ENCODE data around the gene ABCA1. TPM values are rescaled to one million over a fixed set of nuclear protein-coding genes. Genes with fewer than 3 reads are reported as not detected.
"Not testable (repeated sequence)": the region's sequence is repeated elsewhere in the genome, so short reads cannot be mapped to it uniquely, and the experiment has no call there.

The ABCA1 gene
- total RNA-seq, 2 donors from 2014 or later = 23.5 to 32.9 TPM

DNA sequence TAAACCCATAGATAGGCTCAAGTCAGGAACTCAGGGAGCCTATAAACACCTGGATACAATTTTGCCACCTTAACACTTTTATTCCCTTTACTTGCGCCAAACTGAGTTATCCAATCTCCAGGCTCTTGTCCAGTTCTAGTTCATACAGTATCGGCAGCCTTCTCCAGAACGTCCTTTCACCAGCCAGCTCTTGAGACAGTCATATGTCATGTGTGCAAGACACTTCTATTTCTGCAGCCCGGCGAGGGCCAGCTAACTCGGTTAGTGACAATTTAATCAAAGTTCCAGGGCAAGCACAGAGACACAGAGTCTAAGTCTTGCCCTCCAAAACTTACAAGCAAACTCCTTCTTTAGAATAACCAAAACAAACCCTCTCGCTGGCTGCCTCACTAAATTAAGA lies 12.9 kb downstream of the ABCA1 start:
- no peak for DNase-seq (ENCODE audit: low spot score)
- intact Hi-C loops (cut with DNase I) = no loop called here

DNA sequence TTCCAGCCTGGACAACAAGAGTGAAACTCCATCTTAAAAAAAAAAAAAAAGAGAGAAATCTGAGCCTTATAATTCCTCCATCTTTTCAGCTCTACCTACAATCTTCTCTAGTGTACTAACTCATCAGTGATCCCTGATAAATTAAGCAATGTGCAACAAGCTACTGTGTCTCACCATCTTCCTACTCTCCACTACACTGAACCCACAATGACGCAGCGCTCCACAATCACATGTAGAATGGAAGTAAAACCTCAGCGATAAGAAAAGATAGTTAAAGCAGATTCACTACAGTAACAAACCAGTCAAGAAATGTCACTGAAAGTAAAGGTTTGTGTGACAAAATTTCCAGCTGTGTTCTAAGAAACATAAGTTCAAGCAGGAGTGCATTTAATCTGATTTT lies 13.5 kb downstream of the ABCA1 start:
- intact Hi-C loops (cut with DNase I) = no loop called here
- no peak for DNase-seq (ENCODE audit: low spot score)

DNA sequence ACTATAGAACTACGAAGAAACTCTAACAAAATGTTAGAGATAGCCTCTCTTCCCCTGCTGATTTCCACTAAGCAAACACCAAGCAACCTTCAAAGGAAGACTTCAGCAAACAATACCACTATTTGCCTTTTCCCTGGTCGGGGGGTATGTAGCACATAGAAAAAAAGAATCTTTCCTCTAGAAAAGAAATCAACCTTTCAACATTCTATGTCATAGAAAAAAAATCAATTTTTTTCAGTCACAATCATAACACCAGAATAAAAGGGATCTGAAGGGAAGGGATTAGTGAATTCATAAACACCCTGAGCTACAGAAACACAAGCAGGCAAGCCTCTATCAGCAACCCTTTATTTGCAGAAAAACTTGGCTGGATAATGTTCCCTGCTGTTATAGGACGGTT lies 15.3 kb downstream of the ABCA1 start:
- intact Hi-C loops (cut with DNase I) = no loop called here
- no peak for DNase-seq (ENCODE audit: low spot score)

DNA sequence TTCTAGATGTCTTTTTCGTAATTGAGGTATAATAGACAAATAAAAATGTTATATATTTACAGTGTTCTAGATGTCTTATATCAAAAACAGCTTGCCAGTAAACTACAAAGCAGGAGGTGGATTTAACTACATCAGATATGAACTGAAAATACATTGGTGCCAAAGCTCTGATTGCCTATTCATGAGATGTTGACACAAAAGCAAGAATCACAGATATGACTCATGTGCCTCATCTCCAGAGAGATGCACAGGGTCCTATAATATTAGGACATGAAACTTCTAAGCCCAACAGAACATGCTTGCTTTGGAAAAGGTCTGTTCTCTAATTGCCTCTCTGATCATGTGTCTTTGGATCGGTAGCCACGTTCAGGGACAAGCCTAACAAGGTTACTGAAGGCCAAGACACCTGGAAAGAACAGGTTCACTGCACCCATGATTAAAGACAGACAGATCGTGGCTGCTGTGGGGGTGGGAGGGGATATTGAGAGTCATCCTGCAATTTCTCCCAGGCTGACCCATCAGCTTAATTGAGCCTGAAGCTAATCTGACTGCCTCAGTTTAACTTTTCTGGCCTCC lies 16.8 kb downstream of the ABCA1 start:
- intact Hi-C loops (cut with DNase I) = no loop called here
- DNase-seq (ENCODE audit: low spot score) = no peak

DNA sequence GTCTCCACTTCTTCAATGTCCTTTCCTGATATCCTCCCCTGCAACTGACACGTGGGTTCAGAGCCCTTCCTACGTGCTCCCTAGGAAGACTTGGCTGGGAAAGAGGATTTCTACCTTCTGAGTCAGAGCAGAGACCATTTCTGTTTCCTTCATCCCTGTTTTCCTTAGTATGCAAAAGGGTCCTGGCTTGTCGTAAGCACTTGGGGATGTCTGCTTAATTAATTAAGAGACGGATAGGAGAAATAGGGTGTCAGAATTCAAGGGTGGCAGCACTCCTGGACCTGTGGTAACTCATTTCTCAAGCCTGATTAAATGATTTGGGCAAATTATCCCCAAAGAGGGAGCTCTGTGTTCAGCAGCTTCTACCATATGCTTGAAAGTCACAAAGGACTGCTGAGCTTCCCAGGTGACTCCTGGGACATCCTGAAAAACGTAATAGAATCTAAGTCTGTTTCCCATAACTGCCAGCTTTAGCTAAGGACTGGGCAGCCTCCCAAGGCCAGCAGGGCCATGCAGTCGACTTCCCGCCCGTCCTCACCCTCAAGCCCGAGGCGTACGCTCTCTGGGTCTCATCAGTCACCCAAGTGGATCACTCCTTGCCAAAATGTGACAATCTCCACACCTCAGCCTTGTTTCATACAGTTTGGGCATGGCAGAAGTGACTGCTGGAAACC lies 20.5 kb downstream of the ABCA1 start:
- DNase-seq (ENCODE audit: low spot score) = no peak
- intact Hi-C loops (cut with DNase I) = no loop called here

DNA sequence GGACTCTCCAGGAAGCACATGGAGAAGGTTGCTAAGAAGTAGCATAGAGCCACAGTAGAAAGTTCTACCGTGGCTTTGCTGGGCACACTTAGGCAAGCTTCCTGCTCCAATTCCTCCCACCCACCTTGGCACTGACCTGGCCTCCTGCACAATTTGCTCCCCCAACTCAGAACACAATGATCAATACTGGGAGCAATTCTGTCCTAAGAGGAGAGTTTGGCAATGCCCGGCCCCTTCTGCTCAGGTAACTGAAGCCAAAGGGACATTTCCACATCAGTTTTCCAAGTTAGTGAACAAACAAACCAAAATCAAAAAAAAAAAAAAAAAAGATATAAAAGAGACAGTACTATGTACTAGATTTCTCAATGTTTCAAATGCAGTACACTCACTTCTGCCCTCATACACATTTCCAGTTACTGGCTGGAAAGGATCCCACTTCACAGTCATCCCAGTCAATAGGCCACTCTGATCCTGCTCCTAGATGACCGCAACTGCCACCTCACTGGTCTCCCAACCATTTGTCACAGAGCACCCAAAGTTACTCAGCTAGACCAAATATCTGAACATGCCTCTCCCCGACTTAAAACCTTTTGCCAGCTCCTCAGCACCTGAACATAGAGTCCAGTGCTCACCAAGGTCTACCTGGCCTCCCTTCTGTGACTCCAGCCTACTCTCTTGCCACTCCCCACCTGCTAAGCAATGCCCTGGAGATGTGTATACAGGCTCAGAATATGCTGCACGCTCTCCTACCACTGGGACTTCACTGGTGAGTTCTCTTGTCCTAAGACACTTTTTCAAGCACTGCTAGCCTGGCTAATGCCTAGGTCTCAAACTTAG lies 21.3 kb downstream of the ABCA1 start:
- no peak for DNase-seq (ENCODE audit: low spot score)
- intact Hi-C loops (cut with DNase I) = no loop called here

DNA sequence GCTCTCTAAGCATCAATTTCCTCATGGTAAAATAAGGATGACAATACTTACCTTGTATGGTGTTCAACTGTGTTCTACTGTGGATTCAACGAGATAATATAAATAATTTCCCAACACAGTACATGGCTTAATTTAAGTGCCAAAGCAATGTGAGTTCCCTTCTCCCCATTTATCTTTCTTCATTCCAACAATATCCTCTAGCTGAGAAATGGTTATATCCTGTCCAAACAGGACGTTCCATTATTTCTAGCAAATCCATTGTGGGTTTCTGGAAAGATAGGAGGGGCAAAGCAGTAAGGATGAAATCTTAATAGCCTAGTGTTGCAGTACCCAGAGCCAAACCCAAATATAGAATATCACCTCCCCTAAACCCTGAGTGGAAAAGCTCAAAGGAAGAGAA lies 22.0 kb downstream of the ABCA1 start:
- intact Hi-C loops (cut with DNase I) = no loop called here
- DNase-seq (ENCODE audit: low spot score) = no peak

DNA sequence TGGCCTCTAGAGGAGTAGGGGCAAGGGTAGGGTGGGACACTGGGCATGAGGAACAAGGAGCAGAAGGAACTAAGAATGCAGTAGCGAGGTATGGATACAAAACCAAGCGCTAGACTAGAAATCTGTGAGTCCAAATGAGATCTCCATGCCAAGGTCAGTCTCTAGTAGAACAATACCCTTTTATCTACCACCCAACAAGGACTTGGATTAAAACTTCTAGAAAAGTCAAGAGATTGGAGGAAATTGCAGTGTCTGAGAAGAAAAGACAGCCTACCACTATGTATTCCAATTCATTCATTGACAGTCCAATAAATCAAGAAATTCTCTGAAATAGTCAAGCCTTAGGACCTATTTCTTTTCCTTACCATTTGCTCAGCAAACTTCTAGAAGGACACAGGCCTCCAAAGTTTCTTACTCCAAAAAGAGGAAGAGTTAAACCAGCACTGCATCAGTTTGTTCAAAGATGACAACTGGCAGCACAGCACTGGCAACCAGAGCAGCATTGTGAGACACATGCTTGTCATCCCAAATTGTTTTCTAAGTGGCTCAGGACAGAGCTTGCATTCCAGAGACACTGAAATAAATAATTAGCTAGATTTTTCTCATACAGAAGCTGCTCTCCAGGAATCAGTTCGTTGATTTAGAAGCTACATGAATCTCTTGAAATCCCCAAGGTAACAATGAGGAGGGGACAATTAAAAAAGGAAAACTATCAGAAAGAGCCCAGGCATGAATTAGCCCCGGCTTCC lies 22.6 kb downstream of the ABCA1 start:
- intact Hi-C loops (cut with DNase I) = no loop called here
- DNase-seq (ENCODE audit: low spot score) = no peak

DNA sequence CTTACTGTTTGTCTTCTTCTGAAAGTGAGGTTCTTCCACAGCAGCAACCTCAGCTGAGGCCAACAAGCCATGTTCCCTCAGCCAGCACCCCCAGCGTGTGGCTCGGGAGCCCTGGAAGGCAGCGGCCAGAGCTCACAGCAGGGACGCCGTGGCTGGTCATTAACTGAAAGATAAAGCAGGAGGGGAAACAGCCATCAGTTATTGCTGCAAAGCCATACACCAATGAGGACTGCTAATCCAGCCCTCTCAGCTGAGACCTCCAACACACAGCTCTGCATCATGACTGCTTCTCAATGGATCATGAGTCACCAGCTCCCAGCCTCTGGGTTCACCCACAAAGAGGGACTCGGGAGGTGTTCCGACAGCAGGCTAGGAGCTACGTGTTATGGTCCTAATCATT lies 24.3 kb downstream of the ABCA1 start:
- no peak for DNase-seq (ENCODE audit: low spot score)
- intact Hi-C loops (cut with DNase I) = no loop called here

DNA sequence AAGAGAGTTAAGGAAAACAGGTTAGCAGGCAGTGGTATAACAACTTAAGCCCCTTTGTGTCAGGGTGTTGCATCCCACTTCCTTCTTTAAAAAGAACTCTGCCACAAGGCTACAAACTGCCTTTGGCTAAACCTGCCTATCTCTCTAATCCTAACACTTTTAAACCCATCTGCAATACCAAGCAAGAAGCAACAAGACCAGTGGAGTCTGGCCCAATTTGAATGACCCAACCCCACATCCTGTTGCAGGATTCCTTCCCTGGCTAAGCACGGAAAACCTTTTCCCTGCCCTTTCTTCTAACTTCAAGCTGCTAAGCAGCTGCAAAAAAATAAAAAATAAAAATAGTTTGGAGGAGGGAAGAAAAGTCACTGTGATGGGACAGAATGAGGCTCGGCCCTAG lies 27.1 kb downstream of the ABCA1 start:
- intact Hi-C loops (cut with DNase I) = no loop called here
- DNase-seq (ENCODE audit: low spot score) = no peak

DNA sequence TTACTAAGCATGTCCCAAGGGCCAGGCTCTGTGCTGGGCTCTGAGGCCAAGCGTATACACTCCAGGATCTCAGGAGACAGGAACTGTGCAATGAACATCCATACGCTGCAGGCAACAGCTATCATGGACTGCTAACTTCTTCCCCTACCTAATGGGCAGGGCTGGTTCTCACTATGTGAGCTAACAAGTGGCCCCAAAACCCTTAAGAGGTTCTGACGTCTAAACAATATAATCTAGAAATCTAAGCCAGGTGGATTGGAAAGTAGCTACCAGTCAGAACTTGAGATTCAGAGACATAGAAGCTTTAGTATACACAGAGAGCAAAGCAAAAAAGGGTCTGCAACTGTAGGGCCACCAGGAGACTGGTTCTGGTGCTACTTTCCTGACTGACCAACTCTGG lies 27.6 kb downstream of the ABCA1 start:
- DNase-seq (ENCODE audit: low spot score) = no peak
- intact Hi-C loops (cut with DNase I) = no loop called here

DNA sequence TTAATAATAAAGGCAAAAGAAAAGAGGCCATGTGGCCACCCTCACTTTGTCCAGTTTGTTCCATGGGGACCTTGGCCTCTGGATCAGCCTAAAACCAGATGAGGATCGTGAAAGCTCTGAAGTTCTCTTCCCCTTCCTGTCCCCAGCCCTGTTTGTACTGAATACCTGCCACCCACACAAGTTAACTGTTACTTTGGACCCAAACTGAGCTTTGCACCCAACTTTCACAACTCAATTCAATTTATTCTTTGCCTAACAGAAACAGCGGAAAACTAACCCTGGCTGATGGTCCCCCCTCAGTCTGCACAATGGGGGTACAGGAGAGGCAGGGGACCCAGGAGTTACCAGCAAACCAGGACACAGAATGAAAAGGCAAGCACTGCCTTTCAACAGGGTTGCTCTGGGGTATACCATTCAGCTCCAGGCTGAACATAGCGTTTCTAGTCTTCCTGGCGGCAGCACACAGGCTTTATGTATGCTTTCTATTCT lies 28.2 kb downstream of the ABCA1 start:
- no peak for DNase-seq (ENCODE audit: low spot score)
- intact Hi-C loops (cut with DNase I) = no loop called here

DNA sequence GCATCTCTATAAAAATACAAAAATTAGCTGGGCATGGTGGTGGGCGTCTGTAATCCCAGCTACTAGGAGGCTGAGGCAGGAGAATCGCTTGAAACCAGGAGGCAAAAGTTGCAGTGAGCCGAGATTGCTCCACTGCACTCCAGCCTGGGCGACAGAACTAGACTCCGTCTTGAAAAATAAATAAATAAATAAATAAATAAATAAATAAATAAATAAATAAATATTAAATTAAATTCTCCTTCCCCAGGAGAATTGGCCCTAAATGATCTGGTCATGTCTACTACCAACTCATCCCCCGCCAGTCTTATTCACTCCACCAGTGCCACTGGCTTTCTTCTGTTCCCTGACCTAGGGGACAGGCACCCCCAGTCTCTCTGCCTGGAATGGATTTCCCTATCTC lies 29.6 kb downstream of the ABCA1 start:
- DNase-seq (ENCODE audit: low spot score); intact Hi-C loops (cut with DNase I): not testable (repeated sequence)

DNA sequence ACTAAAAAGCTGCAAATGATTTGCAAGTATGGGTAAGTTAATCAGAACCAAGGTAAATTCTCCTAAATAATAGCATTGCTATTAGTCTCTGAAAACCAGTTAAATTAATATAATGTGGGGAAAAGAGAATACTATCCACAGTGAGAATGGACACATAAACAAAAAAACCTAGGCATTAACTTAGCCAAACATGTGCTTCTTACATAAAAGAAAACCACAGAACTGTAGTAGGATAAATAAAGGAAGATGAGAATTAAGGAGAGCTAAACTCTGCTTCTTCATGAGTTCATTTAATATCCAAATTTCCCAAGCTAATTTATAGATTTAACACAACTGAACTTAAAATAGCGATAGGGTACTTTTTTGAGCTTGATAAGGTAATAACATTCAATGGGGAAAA lies 31.8 kb downstream of the ABCA1 start:
- intact Hi-C loops (cut with DNase I) = no loop called here
- no peak for DNase-seq (ENCODE audit: low spot score)

DNA sequence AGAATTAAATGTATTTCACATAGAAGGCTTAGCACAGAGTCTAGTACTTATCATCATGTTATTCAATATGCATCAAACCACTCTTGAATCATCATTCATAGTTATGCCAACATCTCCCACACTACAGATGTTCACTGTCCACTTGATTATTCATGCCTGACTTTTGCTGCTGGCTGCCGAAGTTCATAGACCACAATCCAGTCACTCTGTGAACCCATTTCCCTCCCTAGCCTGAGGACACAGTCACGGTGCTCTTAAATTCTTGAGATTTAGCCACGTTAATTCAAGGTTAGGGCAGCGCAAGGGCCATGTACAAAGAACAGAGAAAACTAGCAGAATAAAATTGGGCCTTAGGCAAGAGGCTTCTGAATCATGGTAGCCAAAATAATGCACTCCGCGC lies 32.4 kb downstream of the ABCA1 start:
- intact Hi-C loops (cut with DNase I) = no loop called here
- no peak for DNase-seq (ENCODE audit: low spot score)

DNA sequence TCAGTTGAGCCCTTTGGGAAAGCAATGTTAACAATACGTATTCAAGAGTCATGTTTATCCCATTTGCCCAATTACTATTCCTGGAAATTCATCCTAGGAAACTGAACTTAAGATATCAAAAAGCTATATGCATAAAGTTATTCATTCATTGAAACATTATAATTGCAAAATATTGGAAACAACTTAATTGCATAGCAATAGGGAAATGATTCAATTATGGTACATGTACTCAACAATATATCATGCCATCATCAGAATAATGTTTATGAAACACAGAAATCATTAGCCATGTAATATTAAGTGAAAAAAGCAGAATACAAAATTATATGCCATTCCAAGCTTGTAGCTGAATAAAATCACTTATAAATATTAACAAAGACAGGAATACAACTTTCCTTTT lies 35.3 kb downstream of the ABCA1 start:
- no peak for DNase-seq (ENCODE audit: low spot score)

DNA sequence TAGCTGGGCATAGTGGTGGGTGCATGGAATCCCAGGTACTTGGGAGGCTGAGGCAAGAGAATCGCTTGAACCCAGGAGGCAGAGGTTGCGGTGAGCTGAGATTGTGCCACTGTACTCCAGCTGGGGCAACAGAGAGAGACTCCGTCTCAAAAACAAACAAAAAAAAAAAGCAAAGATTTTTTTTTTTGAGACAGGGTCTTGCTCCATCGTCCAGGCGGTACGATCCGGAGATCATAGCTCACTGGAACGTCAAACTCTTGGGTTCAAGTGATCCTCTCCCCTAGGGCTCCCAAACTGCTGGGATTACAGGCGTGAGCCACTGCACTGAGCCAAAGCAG lies 37.6 kb downstream of the ABCA1 start:
- no peak for DNase-seq (ENCODE audit: low spot score)
- intact Hi-C loops (cut with DNase I) = no loop called here

More for the DNA sequence above, 35.3 kb downstream of the ABCA1 start:
- intact Hi-C loops (cut with DNase I) = no loop called here

DNA sequence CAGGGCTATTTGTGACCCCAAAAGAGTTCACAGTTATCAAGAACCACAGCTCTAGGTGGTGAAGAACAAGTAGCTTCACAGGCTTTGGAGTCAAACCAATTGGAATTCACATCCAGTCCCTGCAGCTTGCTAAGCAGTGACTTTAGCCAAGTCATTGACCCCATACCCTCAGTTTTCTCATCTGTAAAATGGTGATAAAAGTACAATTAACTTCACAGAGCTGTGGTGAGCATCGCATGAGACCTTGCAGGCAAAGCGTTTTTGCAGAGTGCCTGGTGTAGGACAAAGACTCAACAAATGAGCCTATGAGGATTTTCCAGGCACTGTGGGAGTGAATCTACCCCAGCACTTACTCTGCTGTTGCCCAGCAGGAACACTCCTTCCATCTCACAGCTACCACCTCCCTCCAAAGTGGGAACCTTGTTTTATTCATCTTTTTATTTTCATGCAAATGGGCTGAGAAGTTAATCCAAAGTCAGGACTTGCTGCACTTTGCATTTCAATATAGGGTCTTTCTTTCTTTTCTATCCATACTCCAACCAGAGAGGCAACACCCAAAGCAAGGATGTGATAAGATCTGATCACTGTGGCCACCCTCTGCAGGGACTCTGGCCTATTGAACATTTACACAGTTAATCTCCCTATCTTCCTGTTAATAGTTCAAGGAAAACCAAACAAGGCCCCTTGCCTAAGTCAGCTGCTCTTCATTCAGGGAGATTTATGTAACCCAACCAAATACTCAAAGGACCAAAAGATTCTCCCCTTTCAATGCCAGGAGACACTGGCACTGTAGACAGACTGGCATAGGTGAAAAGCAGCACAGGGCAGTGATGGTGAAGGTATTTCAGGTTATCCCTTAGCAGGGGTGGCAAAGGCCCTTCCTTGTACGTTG lies 41.9 kb downstream of the ABCA1 start:
- intact Hi-C loops (cut with DNase I) = no loop called here
- DNase-seq (ENCODE audit: low spot score) = no peak

DNA sequence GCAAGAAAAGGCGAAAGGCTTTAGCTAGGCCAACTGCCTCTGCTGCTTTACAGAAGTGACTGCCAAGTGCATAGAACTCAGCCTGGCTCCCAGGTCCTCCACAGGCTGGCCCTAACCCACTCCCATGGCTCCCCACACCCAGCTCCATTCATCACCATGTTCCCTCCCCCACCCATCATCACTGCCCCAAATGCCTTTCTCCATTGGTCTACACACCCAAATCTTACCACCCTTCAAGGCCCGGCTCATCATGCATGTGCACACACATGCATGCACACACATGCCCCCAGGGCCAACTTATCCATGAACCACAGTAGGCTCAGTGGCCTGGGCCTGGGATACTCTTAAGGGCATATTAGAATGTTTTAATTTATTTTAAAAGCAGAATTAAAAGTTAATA lies 44.8 kb downstream of the ABCA1 start:
- intact Hi-C loops (cut with DNase I) = no loop called here
- no peak for DNase-seq (ENCODE audit: low spot score)

Data from posterior vena cava (tissue), 2 donors.